Esophagus muscularis mucosa (tissue), 4 donors: ENCODE results near the gene DCAF10. TPM values are rescaled to one million over a fixed set of nuclear protein-coding genes. Genes with fewer than 3 reads are reported as not detected.
A peak's percentile ranks its signal among the peaks of the same experiment; 100 is the strongest.

Experiments
- DNase-seq: peaks from one replicate; pipeline ENCODE4 v3.0.0-alpha.2; 2017; ENCODE audit errors: extremely low spot score
- H3K27ac ChIP-seq, 4 donors: fragments of 200-600 bp; sonication (generic); replicated peaks in 1 of 4; 1 replicate in 3 of 4; 2 replicates in 1 of 4; pipeline ENCODE4 v1.5.1; 2016 to 2019; ENCODE audit warnings: mild to moderate bottlenecking in 1 of 4
- H3K27me3 ChIP-seq, 4 donors: fragments of 200-600 bp; sonication (generic); one replicate each; pipeline versions ENCODE4 v1.5.1 to v1.6.0; 2016 to 2019
- H3K36me3 ChIP-seq, 4 donors: fragments of 200-600 bp; sonication (generic); one replicate each; pipeline ENCODE4 v1.5.1; 2016 to 2019
- H3K4me1 ChIP-seq, 4 donors: fragments of 200-600 bp; sonication (generic); one replicate each; pipeline ENCODE4 v1.5.1; 2016 to 2019
- H3K4me3 ChIP-seq, 4 donors: fragments of 200-600 bp; sonication (generic); 1 replicate in 2 of 4; 2 replicates in 2 of 4; pipeline ENCODE4 v1.5.1; 2016 to 2019; ENCODE audit warnings: mild to moderate bottlenecking in 4 of 4, moderate library complexity in 1 of 4
- H3K9me3 ChIP-seq, 4 donors: fragments of 200-600 bp; sonication (generic); 1 replicate in 3 of 4; 2 replicates in 1 of 4; pipeline ENCODE4 v1.5.1; 2016 to 2019
- EP300 ChIP-seq: sonication (generic); formaldehyde crosslinking; IDR thresholded peaks from one replicate; pipeline ENCODE4 v1.6.1; 2017; ENCODE audit warnings: antibody characterized with exemption
- POLR2A ChIP-seq: fragments of 450-650 bp; IDR thresholded peaks from one replicate; pipeline ENCODE4 v1.6.1; 2017; ENCODE audit warnings: antibody characterized with exemption, moderate library complexity, mild to moderate bottlenecking, low read depth
- POLR2AphosphoS5 ChIP-seq, 2 donors: sonication (generic); formaldehyde crosslinking; IDR thresholded peaks; one replicate each; pipeline ENCODE4 v1.6.1; 2017; ENCODE audit warnings: antibody characterized with exemption in 2 of 2
- WGBS: methylation state at CpG from one replicate; pipeline ENCODE4 v1.1.5; 2018; 5-methylcytosine and 5-hydroxymethylcytosine counted together
- intact Hi-C: fragments of 100-400 bp; cut with DNase I; formaldehyde crosslinking; loops from one replicate; pipeline ENCODE4 v1.15.1; 2023
- total RNA-seq, 4 donors: library from RNA; depleted of rRNA; stranded (reverse); fragments of >200 nt; gene quantifications; one replicate each; pipeline versions ENCODE4 v1.1.0 to v1.2.1, GENCODE V29; 2016
- TF ChIP-seq, protein P1 (sequence below), 3 experiments: fragments of 200-600 bp in 2 of 3; fragments of 450-650 bp in 1 of 3; sonication (generic) in 2 of 3; IDR thresholded peaks; one replicate each; pipeline ENCODE4 v1.5.1; 2017 to 2019; ENCODE audit warnings: antibody characterized with exemption in 3 of 3, mild to moderate bottlenecking in 2 of 3, moderate library complexity in 1 of 3

The DCAF10 gene
- total RNA-seq, 4 donors from 2014 or later: 19.4 to 40.6 (median 36.6) TPM

DNA sequence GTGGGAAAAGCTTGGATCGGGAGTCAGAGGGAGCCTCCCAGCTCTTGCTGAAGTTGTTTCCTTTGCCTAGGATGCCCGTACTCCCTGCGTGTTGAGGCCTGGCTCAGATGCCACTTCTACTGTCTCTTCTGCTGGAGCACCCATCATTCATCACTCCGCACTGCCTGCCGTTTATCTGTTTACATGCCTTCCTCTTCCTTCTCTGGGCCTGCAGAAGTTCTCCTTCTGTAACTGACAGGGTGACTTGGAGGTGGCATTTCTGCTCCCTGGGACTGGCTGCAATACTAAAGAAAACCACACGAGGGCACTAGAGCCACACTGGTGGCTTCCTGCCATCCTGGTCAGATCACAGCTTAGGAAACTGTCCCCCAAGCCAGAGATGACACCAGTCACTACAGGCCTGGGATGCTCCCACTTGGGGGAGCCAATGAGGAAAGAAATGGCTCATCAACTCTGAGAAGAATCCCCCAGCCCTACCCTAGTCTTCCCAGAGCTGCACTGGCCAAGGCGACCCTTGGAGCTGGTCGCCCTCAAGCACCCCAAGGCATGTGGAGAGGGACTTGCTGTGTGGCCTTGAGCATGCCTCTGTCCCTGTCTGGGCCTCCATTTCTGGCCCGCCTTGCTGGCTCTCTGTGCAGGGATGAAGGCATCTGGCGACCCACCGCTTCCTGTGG is 113.0 kb downstream of the DCAF10 start:
- TF ChIP-seq POLR2A (no peak), POLR2AphosphoS5 (IDR thresholded peaks at IDR 0.05) (peak in 1 of 2 donors; percentile 48), EP300 (no peak)
- TF ChIP-seq, protein P1, sequence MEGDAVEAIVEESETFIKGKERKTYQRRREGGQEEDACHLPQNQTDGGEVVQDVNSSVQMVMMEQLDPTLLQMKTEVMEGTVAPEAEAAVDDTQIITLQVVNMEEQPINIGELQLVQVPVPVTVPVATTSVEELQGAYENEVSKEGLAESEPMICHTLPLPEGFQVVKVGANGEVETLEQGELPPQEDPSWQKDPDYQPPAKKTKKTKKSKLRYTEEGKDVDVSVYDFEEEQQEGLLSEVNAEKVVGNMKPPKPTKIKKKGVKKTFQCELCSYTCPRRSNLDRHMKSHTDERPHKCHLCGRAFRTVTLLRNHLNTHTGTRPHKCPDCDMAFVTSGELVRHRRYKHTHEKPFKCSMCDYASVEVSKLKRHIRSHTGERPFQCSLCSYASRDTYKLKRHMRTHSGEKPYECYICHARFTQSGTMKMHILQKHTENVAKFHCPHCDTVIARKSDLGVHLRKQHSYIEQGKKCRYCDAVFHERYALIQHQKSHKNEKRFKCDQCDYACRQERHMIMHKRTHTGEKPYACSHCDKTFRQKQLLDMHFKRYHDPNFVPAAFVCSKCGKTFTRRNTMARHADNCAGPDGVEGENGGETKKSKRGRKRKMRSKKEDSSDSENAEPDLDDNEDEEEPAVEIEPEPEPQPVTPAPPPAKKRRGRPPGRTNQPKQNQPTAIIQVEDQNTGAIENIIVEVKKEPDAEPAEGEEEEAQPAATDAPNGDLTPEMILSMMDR (IDR thresholded peaks at IDR 0.05): peak in 2 of 3 experiments; percentile 96 to 97
- Histone ChIP-seq H3K36me3 (peaks cover 0 to 14% (median 4%) of the 10 kb centered on the region in 4 donors), H3K9me3 (no peaks in the 10 kb centered on the region), H3K27me3 (no peaks in the 10 kb centered on the region), H3K27ac (no peak overlapping the region), H3K4me3 (no peak overlapping the region), H3K4me1 (peaks cover 21 to 35% (median 31%) of the 10 kb centered on the region in 4 donors)
- peak; percentile 96 for DNase-seq
- WGBS: 54% methylated on average over 11 of the region's 11 CpGs
- intact Hi-C loops: loop anchor here (2.0 to 10.0 kb wide), 5 partner anchors 155 to 521 kb away; partner anchors contain the start of gene SHB

DNA sequence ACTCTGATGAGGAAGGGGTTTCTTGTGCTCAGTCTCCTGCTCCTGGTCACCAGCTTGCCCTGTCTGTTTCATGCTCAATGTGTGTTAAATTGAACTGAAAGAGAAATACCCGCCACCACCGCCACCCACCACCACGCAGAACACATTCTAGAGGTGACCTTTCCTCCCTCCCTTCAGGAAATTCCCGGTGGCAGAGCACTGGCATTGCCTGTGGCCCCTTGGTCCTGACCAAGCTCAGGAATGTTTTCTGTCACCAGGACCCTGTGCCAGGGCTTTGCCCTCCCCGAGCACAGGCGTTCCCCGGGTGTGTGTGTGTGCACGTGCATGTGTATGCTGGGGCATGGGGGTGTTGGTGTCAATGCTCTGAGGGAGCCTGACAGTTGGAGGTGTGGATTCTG is 113.6 kb downstream of the DCAF10 start:
- Histone ChIP-seq H3K36me3 (peaks cover 0 to 18% (median 6%) of the 10 kb centered on the region in 4 donors), H3K27me3 (no peaks in the 10 kb centered on the region), H3K4me3 (no peak overlapping the region), H3K4me1 (peaks cover 26 to 35% (median 31%) of the 10 kb centered on the region in 4 donors), H3K9me3 (no peaks in the 10 kb centered on the region), H3K27ac (no peak overlapping the region)
- intact Hi-C loops: loop anchor here (5.0 to 10.0 kb wide), 2 partner anchors 173 to 521 kb away; no protein-coding TSS in a partner anchor
- TF ChIP-seq, protein P1 (IDR thresholded peaks at IDR 0.05): no peak
- TF ChIP-seq EP300 (no peak), POLR2AphosphoS5 (IDR thresholded peaks at IDR 0.05) (no peak), POLR2A (no peak)
- 81% methylated on average over 8 of the region's 8 CpGs for WGBS
- no peak for DNase-seq

DNA sequence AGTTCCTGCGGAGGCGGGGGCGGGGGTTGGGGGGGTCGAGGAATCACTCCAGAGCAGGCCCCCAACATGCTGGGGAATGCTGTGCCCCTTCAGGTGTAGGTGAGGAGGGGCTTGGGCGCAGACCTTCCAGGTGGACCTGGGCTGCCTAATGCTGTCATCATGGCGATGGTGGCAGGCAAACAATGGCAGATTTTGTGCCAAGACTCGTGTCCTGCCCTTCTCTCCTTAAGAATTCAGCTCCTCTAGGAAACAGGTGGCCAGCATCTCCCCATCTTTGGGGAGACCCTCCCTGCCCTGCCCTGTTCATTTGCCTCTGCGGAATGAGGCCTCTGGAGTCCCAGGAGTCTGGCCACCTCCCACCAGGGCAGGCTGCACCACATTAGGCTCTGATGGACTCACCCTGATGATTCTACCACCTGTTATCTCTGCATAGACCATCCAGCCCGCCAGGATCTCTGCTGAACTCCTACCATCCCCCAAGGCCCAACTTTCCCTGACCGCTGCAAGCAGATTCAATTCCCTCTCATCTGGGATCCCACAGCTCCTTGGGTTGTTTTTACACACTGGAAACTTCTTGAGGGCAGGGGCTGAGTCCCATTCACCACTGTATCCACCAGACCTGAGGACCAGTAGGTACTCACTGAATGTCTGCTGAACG is 114.2 kb downstream of the DCAF10 start:
- DNase-seq: no peak
- H3K9me3 ChIP-seq: no peaks in the 10 kb centered on the region
- TF ChIP-seq EP300 (no peak), POLR2AphosphoS5 (IDR thresholded peaks at IDR 0.05) (no peak), POLR2A (no peak)
- TF ChIP-seq, protein P1 (IDR thresholded peaks at IDR 0.05): no peak
- no peak overlapping the region for H3K27ac ChIP-seq
- no peaks in the 10 kb centered on the region for H3K27me3 ChIP-seq
- peaks cover 26 to 35% (median 31%) of the 10 kb centered on the region in 4 donors for H3K4me1 ChIP-seq
- 72% methylated on average over 11 of the region's 11 CpGs for WGBS
- intact Hi-C loops: loop anchor here (5.0 to 10.0 kb wide), 2 partner anchors 172 to 520 kb away; no protein-coding TSS in a partner anchor
- H3K36me3 ChIP-seq: peaks cover 0 to 24% (median 13%) of the 10 kb centered on the region in 4 donors
- H3K4me3 ChIP-seq: no peak overlapping the region

DNA sequence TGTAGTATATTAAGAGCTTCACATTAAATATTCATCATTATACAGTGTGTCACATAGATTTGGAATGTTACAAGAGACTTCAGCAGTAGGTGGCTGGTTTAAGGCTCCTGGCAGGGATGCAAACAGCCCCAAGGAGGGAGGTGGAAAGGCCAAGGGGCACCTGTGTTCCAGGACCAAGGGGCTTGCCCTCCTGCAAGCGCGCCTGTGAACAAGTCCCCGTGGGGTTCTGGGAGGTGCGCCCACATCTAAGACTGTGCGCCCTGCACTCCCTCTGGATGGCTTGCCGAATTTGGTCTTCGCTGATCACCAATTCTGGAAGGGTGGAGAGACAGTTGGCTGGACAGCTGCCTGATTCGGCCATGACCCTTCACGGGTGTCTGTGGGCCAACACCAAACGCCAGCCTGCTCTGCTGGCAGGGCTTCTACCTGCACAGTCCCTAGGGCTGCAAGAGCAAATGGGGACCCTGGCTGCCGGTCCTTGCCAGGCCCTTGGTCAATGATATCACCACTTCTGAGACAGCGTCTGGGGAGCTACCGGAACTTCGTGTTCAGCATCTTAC is 115.4 kb downstream of the DCAF10 start:
- Histone ChIP-seq H3K4me3 (no peak overlapping the region), H3K27me3 (no peaks in the 10 kb centered on the region), H3K4me1 (peaks cover 28 to 35% (median 32%) of the 10 kb centered on the region in 4 donors), H3K9me3 (no peaks in the 10 kb centered on the region), H3K27ac (peak overlapping the region in 3 of 4 donors; percentile 57 to 76 (median 64)), H3K36me3 (peaks cover 0 to 24% (median 13%) of the 10 kb centered on the region in 4 donors)
- TF ChIP-seq POLR2AphosphoS5 (IDR thresholded peaks at IDR 0.05) (no peak), EP300 (no peak), POLR2A (no peak)
- TF ChIP-seq, protein P1 (IDR thresholded peaks at IDR 0.05): no peak
- intact Hi-C loops: loop anchor here (10.0 kb wide), 1 partner anchor 519 kb away; no protein-coding TSS in a partner anchor
- 85% methylated on average over 12 of the region's 14 CpGs for WGBS
- no peak for DNase-seq
